Posterior cingulate gyrus (tissue), 11 donors: ENCODE results near the gene ANKRD11.

ENCODE experiments used
- DNase-seq, 10 donors: peaks; one replicate each; pipeline versions ENCODE4 v3.0.0 to v3.0.0-alpha.2; 2020 to 2021; ENCODE audit warnings: mixed read lengths in 3 of 10
- intact Hi-C: fragments of 100-400 bp; cut with DNase I; formaldehyde crosslinking; loops from one replicate; pipeline ENCODE4 v1.15.1; 2023

ANKRD11 gene

GRCh38 chr16:89244754-89245153 lies 245.6 kb downstream of the ANKRD11 start:
- DNase-seq: peak in 2 of 10 donors; percentile 52 to 65
- intact Hi-C loops: loop anchor here (5.0 to 10.0 kb wide), 2 partner anchors 260 to 413 kb away; partner anchors contain the start of genes CHMP1A, SPATA33 and SPG7

DNA sequence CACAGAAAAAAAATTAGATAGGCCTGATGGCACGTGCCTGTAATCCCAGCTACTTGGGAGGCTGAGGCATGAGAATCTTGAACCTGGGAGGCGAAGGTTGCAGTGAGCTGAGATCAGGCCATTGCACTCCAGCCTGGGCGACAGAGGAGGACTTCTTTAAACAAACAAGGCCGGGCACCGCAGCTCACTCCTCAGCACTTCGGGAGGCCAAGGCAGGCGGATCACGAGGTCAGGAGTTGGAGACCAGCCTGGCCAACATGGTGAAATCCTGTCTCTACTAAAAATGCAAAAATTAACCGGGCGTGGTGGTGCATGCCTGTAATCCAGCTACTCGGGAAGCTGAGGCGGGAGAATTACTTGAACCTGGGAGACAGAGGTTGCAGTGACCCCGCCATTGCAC lies 246.1 kb downstream of the ANKRD11 start:
- intact Hi-C loops: loop anchor here (5.0 to 10.0 kb wide), 2 partner anchors 261 to 413 kb away; partner anchors contain the start of genes CHMP1A, SPATA33 and SPG7
- DNase-seq: peak in 1 of 10 donors; percentile 59

DNA sequence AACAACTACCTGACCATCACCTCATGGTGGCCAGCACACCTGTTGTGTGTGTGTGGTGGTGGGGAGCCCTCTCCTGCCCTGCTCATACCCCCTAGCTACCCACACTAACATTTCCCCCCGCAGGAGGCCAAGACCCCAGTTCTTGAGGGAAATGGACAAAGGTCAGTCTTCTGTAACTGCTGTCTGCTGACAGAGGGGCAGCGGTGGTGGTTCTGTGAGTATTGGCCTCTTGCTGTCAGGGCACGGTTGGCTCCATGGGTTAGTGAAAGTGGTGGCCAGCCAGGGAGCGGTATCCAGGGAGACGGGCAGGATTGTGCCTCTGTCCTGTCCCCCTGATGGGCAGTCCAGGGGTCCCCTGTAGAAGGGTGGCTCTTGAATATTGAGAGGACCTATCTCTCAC lies 246.7 kb downstream of the ANKRD11 start:
- intact Hi-C loops: loop anchor here (5.0 to 10.0 kb wide), 2 partner anchors 261 to 414 kb away; partner anchors contain the start of genes CHMP1A, SPATA33 and SPG7

GRCh38 chr16:89242795-89243200 lies 247.6 kb downstream of the ANKRD11 start:
- intact Hi-C loops: loop anchor here (5.0 to 10.0 kb wide), 2 partner anchors 262 to 415 kb away; partner anchors contain the start of genes CHMP1A, SPATA33 and SPG7
- peak in 2 of 10 donors; percentile 37 to 59 for DNase-seq

More for the DNA sequence above, 246.7 kb downstream of the ANKRD11 start:
- peak in 2 of 10 donors; percentile 26 to 66 for DNase-seq

- intact Hi-C loops: loop anchor here (5.0 to 10.0 kb wide), 2 partner anchors 263 to 416 kb away; partner anchors contain the start of genes CHMP1A, SPATA33 and SPG7
These were observed 249.0 kb downstream of the ANKRD11 start for GRCh38 chr16:89241187-89242007.

DNA sequence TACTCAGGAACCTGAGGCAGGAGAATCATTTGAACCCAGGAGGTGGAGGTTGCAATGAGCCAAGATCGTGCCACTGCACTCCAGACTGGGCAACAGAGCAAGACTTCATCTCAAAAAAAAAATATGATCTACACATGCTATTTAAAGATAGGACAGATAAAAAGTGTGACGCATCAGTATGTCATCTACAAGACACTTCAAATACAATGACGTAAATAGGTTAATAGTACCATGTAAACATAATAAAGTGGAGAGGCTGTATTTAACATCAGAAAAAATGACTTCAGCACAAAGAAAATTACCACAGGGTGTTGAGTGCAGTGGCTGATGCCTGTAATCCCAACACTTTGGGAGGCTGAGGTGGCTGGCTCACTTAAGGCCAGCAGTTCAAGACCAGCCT lies 252.6 kb downstream of the ANKRD11 start:
- DNase-seq: no peak
- intact Hi-C loops: no loop called here

More at GRCh38 chr16:89241187-89242007, 249.0 kb downstream of the ANKRD11 start:
- DNase-seq: peak; percentile 57 to 96 (median 70)

- peak in 2 of 10 donors; percentile 12 to 36 for DNase-seq
- intact Hi-C loops: no loop called here
These were observed 256.5 kb downstream of the ANKRD11 start for GRCh38 chr16:89233678-89234490.

DNA sequence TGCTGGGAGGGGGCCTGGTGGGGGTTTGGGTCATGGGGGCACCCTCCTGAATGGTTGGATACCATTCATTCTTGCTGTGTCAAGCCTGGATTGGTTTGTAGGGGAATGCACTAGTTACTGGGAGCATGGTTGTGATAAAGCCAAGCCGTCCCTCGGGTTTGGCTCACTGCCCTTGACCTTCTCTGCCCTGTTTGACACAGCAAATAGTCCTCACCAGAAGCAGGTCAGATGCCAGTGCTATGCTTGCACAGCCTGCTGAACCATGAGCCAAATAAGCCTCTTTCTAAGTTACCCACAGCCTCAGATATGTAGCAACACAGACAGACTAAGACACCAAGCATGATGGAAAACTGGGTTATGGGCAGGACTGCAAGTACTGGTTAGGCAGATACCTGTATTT lies 258.3 kb downstream of the ANKRD11 start:
- DNase-seq: peak in 1 of 10 donors; percentile 42
- intact Hi-C loops: no loop called here

DNA sequence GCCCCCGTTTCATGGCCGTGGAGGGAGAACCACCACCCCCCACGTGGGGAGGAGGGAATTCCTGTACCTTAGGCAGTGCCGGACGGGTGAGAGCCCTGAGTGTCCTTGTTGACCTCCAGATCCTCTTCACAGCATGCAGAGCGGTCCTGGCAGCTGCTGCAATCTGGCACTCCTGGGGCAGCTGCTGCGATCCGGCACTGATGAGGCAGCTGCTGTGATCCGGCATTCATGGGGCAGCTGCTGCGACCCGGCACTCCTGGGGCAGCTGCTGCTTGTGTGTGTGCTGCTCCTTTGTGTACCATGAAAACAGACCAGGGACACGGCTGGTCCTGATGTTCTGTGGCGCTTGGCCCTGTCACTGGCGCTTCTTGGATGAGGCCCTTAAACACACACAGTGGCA lies 260.1 kb downstream of the ANKRD11 start:
- DNase-seq: peak in 1 of 10 donors; percentile 72
- intact Hi-C loops: no loop called here

GRCh38 chr16:89224665-89225064 lies 265.7 kb downstream of the ANKRD11 start:
- peak in 1 of 10 donors; percentile 24 for DNase-seq
- intact Hi-C loops: no loop called here

DNA sequence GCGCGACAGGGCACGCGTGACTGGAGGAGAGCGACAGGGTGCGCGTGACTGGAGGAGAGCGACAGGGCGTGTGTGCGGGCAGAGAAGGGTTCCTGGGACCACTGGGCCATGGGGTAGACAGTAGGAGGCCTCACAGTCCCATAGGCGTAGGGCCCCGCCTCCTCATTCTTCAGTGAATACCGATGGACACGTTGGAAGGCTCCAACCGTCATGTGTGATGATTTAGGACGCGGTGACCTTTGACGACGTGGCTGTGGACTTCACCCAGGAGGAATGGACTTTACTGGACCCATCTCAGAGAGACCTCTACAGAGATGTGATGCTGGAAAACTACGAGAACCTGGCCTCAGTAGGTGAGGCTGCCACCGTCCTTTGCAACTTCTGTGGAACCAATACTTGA lies 267.4 kb downstream of the ANKRD11 start:
- intact Hi-C loops: no loop called here
- DNase-seq: peak in 1 of 10 donors; percentile 50

DNA sequence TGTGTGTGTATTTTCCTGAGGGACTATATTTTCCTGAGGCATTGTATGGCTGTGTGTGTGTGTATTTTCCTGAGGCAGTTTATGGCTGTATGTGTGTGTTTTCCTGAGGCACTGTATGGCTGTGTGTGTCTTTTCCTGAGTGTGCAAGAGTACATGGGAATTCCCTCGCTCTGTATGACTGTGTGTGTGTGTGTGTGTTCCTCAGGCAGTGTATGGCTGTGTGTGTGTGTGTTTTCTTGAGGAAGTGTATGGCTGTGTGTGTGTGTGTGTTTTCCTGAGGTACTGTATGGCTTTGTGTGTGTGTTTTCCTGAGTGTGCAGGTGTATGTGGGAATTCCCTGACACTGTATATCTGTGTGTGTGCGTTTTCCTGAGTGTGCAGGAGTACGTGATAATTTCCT lies 268.8 kb downstream of the ANKRD11 start:
- intact Hi-C loops: no loop called here
- DNase-seq: no peak

GRCh38 chr16:89219365-89219764 lies 271.0 kb downstream of the ANKRD11 start:
- intact Hi-C loops: loop anchor here (5.0 kb wide), 1 partner anchor 277 kb away; no protein-coding TSS in a partner anchor
- DNase-seq: no peak
